HG03025 (cell line): ENCODE results near the gene TRIM56.
"Not testable (repeated sequence)": the region's sequence is repeated elsewhere in the genome, so short reads cannot be mapped to it uniquely, and the experiment has no call there.

ENCODE experiments used
- ATAC-seq: cut with Tn5 transposase; IDR thresholded peaks from one replicate; pipeline ENCODE4 v1.9.1; 2021; ENCODE audit warnings: mild to moderate bottlenecking, moderate library complexity; ENCODE audit not compliant: unreplicated experiment, low FRiP score

The TRIM56 gene

DNA sequence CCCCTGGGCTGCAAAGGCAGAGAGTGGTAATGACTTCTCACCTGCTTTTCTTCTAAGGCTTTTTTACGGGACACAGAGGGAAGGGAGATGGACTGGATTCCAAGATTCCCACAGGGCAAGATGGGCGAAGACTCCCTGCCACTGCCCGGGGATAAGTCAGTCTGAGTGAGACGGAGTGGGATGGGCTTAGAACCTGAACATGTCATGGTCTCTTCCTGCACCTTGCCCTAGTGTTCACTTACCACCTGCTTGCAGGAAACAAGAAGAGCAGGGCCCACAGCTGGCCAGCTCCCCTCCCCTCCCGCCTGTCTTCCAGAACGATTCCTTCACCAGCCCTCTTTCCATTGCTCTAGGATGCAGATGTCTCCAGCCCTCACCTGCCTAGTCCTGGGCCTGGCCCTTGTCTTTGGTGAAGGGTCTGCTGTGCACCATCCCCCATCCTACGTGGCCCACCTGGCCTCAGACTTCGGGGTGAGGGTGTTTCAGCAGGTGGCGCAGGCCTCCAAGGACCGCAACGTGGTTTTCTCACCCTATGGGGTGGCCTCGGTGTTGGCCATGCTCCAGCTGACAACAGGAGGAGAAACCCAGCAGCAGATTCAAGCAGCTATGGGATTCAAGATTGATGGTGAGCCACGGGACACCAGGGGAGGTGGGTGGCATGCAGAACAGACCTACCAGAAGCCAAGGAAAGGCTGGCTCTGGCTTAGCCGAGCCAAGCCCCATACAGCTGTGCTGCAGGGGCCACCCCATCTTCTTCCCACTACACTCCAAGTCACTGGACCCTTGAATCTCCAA is 43.0 kb downstream of the TRIM56 start:
- ATAC-seq: no peak

DNA sequence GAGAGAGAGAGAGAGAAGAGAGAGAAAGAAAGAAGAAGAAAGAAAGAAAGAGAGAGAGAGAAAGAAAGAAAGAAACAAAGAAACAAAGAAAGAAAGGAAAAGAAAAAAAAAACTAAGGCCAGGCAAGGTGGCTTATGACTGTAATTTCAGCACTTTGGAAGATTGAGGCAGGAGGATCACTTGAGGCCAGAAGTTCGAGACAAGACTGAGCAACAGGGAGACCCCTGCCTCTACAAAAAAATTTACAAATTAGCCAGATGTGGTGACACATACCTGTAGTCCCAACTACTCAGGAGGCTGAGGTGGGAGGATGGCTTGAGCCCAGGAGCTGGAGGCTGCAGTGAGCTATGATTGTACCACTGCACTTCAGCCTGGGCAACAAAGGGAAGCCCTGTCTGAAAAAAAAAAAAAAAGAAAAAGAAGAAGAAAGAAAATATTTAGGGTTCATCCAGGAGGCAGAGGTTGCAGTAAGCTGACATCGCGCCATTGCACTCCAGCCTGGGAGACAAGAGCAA is 44.4 kb downstream of the TRIM56 start:
- ATAC-seq: no peak

DNA sequence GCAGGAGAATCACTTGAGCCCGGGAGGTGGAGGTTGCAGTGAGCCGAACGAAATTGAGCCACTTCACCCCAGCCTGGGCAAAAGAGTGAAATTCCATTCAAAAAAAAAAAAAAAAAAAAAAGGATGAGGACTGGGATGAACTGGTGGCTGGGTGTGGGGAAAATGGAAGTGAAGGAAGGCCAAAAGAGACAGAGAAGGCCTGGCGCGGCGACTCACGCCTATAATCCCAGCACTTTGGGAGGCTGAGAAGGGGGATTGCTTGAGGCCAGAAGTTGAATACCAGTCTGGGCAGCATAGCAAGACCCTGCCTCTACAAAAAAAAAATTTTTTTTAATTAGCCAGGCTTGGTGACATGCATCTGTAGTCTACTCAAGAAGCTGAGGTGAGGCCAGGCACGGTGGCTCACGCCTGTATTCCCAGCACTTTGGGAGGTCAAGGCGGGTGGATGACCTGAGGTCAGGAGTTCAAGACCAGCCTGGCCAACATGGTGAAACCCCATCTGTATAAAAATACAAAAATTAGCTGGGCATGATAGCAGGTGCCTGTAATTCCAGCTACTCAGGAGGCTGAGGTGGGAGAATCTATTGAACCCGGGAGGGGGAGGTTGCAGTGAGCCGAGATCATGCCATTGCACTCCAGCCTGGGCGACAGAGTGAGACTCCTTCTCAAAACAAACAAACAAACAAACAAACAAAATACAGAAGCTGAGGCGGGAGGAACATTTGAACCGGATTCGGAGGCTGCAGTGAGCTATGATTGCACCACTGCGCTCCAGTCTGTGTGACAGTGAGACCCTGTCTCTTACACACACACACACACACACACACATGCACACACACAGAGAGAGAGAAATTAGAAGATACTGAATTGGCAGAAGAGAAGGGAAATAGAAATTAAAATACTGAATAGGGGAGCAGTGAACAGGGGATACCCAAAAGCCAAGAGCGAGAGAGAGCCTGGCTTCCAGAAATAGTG is 47.6 kb downstream of the TRIM56 start:
- ATAC-seq: not testable (repeated sequence)

DNA sequence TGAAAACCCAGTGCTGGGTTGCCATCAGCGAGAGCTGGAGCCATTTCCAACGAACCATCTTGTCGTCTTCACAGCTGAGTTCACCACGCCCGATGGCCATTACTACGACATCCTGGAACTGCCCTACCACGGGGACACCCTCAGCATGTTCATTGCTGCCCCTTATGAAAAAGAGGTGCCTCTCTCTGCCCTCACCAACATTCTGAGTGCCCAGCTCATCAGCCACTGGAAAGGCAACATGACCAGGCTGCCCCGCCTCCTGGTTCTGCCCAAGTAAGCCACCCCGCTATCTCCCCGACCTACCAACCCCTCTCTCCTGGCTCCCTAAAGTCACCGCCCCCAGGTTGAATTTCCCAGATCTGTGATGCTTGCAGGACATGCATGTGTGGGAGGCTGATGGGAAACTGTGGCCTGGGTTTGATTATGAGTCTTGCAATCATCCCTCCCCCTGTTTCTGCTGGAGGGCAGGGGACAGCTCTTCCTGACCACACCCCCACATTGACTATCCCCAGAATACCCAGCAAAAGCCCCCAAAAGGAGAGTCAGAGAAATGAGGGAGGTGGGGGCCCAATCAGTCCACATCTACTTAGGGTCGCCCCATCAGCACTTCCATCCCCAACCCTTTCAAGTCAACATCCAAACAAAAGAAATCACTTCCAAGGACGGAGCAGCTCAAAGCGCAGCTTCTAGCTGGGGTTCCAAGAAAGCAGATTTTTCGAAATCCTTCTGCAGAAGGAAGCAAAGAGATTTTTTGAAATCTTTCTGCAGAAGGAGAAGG is 48.5 kb downstream of the TRIM56 start:
- ATAC-seq: no peak

DNA sequence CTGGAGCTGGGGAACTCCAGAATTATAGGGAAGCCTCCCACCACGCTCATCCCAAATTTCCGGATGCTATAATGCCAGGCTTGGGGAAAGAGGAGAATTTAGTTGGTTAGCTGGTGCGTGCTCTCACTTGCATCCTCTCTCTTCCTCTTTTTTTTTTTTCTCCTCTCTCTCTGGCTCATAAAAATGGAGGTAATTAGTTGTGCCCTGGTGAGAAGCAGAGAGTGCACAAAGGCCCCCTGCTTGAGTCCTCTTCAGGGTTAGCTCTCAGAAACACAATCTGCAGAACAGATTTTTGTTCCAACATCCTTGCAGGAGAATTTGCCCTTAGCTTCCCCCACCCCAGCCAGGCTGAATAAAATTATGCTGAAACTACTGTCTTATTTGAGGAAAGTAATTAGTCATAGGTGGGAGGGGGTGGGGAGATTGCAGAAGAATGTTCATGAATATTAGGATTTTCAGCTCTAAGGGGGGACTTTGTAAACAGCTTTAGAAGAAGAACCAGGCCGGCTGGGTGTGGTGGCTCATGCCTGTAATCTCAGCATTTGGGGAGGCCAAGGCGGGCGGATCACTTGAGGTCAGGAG is 49.2 kb downstream of the TRIM56 start:
- no peak for ATAC-seq

DNA sequence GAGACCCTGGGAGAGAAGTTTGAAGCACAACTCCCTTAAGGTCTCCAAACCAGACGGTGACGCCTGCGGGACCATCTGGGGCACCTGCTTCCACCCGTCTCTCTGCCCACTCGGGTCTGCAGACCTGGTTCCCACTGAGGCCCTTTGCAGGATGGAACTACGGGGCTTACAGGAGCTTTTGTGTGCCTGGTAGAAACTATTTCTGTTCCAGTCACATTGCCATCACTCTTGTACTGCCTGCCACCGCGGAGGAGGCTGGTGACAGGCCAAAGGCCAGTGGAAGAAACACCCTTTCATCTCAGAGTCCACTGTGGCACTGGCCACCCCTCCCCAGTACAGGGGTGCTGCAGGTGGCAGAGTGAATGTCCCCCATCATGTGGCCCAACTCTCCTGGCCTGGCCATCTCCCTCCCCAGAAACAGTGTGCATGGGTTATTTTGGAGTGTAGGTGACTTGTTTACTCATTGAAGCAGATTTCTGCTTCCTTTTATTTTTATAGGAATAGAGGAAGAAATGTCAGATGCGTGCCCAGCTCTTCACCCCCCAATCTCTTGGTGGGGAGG is 52.5 kb downstream of the TRIM56 start:
- no peak for ATAC-seq

DNA sequence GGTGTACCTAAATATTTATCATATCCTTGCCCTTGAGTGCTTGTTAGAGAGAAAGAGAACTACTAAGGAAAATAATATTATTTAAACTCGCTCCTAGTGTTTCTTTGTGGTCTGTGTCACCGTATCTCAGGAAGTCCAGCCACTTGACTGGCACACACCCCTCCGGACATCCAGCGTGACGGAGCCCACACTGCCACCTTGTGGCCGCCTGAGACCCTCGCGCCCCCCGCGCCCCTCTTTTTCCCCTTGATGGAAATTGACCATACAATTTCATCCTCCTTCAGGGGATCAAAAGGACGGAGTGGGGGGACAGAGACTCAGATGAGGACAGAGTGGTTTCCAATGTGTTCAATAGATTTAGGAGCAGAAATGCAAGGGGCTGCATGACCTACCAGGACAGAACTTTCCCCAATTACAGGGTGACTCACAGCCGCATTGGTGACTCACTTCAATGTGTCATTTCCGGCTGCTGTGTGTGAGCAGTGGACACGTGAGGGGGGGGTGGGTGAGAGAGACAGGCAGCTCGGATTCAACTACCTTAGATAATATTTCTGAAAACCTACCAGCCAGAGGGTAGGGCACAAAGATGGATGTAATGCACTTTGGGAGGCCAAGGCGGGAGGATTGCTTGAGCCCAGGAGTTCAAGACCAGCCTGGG is 53.1 kb downstream of the TRIM56 start:
- ATAC-seq: no peak

DNA sequence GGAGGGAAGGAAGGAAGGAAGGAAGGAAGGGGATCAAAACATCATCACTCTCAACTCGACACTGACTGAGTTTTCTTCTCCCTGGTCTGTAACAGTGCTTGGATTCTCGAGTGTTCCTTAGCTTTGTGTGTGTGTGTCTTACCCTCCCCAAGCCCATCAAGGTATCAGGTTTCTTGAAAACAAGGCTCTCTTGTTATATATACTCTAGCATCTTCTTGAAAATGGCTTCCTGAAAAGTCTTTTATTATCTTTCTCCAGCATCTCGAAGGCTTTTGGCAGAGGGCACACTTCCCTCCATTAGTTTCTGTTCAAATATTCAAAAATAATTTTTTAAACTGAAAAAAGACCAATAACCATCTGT is 55.0 kb downstream of the TRIM56 start:
- ATAC-seq: no peak

DNA sequence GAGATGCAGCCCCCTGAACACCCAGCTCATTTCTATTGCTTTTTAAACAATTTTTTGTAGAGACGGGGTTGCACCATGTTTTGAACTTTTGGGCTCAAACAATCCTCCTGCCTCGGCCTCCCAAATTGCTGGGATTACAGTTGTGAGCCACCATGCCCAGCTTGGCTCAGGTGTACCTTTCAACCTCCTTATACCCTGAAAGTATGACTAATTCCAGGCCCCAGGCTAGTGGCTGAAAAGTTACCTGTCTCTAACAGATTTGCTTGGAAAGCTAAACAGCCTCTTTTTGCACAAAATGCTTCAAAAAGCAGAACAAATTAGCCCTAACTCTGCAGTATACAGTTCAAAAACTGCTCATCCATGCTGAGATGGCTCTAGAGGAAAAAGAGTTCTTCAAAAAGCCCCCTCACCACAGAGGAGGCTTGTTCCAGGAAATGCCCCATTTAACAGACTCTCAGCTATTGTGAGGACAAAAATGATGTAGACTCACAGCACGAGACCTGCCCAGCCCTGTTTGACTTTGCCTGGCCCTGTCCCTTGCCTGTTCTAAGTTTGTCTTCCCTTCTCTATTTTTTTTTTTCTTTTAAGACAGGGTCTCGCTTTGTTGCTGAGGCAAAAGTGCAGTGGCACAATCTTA is 55.6 kb downstream of the TRIM56 start:
- ATAC-seq: no peak
